ENCODE measurements around the gene RBMS1.

The RBMS1 gene

GRCh38 chr2:160294339-160294803 lies 199.2 kb downstream of the RBMS1 start:
- Mint-ChIP-seq H3K27ac (peak overlapping the region; percentile 64), H3K4me1 (ENCODE audit: low read depth) (peaks cover 74% of the 10 kb centered on the region), H3K4me3 (no peak overlapping the region), H3K9me3 (no peaks in the 10 kb centered on the region), H3K27me3 (no peaks in the 10 kb centered on the region), H3K36me3 (ENCODE audit: low read depth) (peaks cover 85% of the 10 kb centered on the region)
- intact Hi-C loops (cut with micrococcal nuclease) = no loop called here

DNA sequence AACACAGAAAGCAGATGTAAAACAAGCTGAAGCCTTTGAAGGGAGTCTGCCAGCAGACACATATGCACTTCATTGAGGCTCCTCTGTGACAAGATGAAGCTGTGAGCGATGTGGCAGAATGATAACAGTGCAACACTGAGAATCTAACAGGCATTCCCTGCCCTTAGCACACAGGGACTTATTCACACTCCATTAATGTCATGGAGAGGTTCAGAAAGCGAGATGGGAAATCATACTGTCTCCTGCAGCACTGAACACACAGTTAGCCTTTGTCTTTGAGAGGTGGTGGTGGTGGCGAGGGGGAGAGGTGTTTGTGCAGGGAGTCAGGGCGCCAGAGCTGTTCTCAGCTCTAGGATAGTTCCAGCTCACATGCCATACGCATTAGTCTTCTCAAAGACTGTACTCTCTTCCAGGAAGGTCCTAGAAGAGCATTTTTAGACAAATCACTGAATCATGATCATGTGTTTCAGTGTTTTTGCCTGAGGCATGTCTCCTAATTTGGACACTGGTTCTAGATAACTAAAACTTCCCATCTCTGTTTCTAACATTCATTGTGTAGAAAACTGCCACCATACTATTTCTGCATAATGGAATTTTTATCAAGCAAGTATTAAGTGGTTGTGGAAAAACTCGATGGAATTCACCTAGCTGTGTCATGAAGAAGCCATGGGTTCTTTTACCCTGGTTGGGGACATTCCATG lies 200.1 kb downstream of the RBMS1 start:
- Mint-ChIP-seq H3K27me3 (no peaks in the 10 kb centered on the region), H3K4me1 (ENCODE audit: low read depth) (peaks cover 70% of the 10 kb centered on the region), H3K36me3 (ENCODE audit: low read depth) (peaks cover 81% of the 10 kb centered on the region), H3K27ac (peak overlapping the region; percentile 64), H3K4me3 (no peak overlapping the region), H3K9me3 (no peaks in the 10 kb centered on the region)
- intact Hi-C loops (cut with micrococcal nuclease) = no loop called here

DNA sequence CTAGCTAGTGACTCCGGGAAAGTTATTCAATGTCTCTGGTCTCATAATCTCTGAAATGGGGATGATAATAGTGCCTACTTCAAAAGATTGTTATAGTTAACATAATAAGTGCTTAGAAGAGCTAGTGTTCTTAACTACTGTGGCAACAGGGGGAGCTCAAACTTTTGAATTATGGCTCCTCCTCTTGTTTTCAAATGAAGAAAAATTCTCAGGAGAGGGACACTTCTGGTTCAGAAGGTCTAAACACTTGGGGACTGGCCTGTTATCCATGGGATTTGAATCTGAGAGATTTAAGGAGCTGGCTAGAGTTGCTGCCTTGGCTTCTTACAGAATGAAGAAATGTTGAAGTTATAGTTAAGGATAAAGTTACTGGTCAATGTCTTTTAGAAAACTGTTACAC lies 201.4 kb downstream of the RBMS1 start:
- H3K4me3 Mint-ChIP-seq = no peak overlapping the region
- no peaks in the 10 kb centered on the region for H3K27me3 Mint-ChIP-seq
- H3K27ac Mint-ChIP-seq = peak overlapping the region; percentile 64
- H3K36me3 Mint-ChIP-seq (ENCODE audit: low read depth) = peaks cover 77% of the 10 kb centered on the region
- intact Hi-C loops (cut with micrococcal nuclease) = no loop called here
- peaks cover 57% of the 10 kb centered on the region for H3K4me1 Mint-ChIP-seq (ENCODE audit: low read depth)
- no peaks in the 10 kb centered on the region for H3K9me3 Mint-ChIP-seq

- Mint-ChIP-seq H3K27me3 (no peaks in the 10 kb centered on the region), H3K4me1 (ENCODE audit: low read depth) (peaks cover 57% of the 10 kb centered on the region), H3K4me3 (no peak overlapping the region), H3K27ac (peak overlapping the region; percentile 64), H3K9me3 (no peaks in the 10 kb centered on the region), H3K36me3 (ENCODE audit: low read depth) (peaks cover 77% of the 10 kb centered on the region)
- intact Hi-C loops (cut with micrococcal nuclease) = no loop called here
Measured at GRCh38 chr2:160291382-160291781, 202.2 kb downstream of the RBMS1 start.

DNA sequence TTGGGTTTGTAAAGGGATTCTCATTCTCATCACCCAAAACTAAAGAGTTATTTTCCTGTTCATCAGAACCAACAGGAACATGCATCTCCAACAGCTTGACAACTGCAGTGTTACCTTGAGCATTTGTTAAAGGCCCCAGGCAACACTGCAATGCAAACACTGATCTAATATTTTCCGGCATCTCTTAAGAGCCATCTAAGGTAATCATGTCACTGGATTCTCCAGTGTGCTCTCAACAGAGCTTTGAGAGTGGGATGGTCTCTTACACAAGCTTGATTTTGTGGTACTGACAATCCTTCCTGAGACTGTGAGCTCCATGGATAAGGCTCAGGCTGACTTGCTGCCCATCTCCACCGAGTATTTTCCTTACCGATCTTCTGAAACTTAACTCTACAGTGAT lies 203.0 kb downstream of the RBMS1 start:
- Mint-ChIP-seq H3K36me3 (ENCODE audit: low read depth) (peaks cover 76% of the 10 kb centered on the region), H3K9me3 (no peaks in the 10 kb centered on the region), H3K4me3 (no peak overlapping the region), H3K27me3 (no peaks in the 10 kb centered on the region), H3K27ac (peak overlapping the region; percentile 64), H3K4me1 (ENCODE audit: low read depth) (peaks cover 50% of the 10 kb centered on the region)
- intact Hi-C loops (cut with micrococcal nuclease) = no loop called here

- Mint-ChIP-seq H3K27me3 (no peaks in the 10 kb centered on the region), H3K9me3 (no peaks in the 10 kb centered on the region), H3K36me3 (ENCODE audit: low read depth) (peaks cover 75% of the 10 kb centered on the region), H3K27ac (peak overlapping the region; percentile 48), H3K4me1 (ENCODE audit: low read depth) (peaks cover 43% of the 10 kb centered on the region), H3K4me3 (no peak overlapping the region)
- intact Hi-C loops (cut with micrococcal nuclease) = no loop called here
Measured at GRCh38 chr2:160289831-160290230, 203.8 kb downstream of the RBMS1 start.

DNA sequence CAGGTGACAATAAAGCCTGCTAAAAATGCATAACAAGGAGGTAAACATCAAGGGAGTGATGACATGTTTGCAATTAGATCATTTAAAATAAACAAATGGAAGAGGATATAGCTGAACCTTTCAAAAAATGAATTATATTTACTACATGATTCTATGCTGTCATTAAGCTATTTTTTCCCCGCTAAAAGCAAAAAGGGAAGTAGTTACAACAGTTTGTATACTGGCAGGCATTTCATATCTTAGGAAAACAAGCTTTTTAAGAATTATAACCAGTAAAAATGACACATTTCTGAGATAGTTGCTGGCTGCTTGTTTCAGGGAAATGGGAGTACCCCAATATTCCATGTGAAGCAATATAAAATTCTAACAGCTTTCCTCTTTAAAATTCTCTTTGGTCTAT lies 204.5 kb downstream of the RBMS1 start:
- Mint-ChIP-seq H3K9me3 (no peaks in the 10 kb centered on the region), H3K36me3 (ENCODE audit: low read depth) (peaks cover 82% of the 10 kb centered on the region), H3K27me3 (no peaks in the 10 kb centered on the region), H3K4me1 (ENCODE audit: low read depth) (peaks cover 40% of the 10 kb centered on the region), H3K4me3 (no peak overlapping the region), H3K27ac (peak overlapping the region; percentile 48)
- intact Hi-C loops (cut with micrococcal nuclease) = no loop called here

GRCh38 chr2:160288324-160288723 lies 205.3 kb downstream of the RBMS1 start:
- peak overlapping the region; percentile 38 for H3K27ac Mint-ChIP-seq
- intact Hi-C loops (cut with micrococcal nuclease) = no loop called here

DNA sequence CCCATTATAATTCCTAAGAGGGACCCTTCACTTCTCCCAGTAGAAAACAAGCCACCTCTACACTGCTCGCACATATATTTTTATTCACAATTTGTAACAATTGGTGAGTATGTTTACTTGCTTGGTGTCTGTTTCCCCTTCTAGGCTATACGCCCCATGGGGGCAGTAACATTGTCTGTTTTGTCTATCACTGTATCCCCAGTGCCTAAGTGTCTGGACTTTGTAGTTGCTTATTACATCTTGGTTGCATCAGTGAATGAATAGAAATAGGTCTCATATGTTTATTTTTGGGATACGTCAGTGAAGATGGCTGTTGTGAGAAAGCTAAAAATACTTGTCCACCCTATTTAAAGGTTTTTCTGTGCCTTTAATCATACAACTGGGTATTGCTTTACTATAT lies 206.1 kb downstream of the RBMS1 start:
- H3K27me3 Mint-ChIP-seq = no peaks in the 10 kb centered on the region
- H3K4me1 Mint-ChIP-seq (ENCODE audit: low read depth) = peaks cover 37% of the 10 kb centered on the region
- no peaks in the 10 kb centered on the region for H3K9me3 Mint-ChIP-seq
- H3K36me3 Mint-ChIP-seq (ENCODE audit: low read depth) = peaks cover 83% of the 10 kb centered on the region
- H3K4me3 Mint-ChIP-seq = no peak overlapping the region
- H3K27ac Mint-ChIP-seq = no peak overlapping the region
- intact Hi-C loops (cut with micrococcal nuclease) = no loop called here

More at GRCh38 chr2:160288324-160288723, 205.3 kb downstream of the RBMS1 start:
- H3K27me3 Mint-ChIP-seq = no peaks in the 10 kb centered on the region
- H3K9me3 Mint-ChIP-seq = no peaks in the 10 kb centered on the region
- no peak overlapping the region for H3K4me3 Mint-ChIP-seq
- H3K4me1 Mint-ChIP-seq (ENCODE audit: low read depth) = peaks cover 39% of the 10 kb centered on the region
- H3K36me3 Mint-ChIP-seq (ENCODE audit: low read depth) = peaks cover 83% of the 10 kb centered on the region

DNA sequence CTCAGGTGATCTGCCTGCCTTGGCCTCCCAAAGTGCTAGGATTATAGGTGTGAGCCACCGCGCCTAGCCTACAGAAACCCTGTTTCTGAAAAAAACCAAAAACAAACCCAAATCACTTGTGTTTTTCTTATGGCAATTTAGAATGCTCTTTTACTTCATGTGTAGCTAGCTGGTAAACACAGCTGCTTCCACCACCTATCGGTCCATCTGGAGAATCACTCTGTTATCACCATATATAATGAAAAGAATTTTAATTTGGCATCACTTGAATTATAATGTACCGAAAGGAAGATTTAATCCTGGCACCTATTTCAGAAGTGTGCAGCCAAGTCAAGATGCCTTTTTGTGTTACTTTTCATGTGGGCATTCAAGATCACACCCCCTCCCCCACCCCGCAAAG lies 207.1 kb downstream of the RBMS1 start:
- no peak overlapping the region for H3K4me3 Mint-ChIP-seq
- H3K27ac Mint-ChIP-seq = no peak overlapping the region
- H3K27me3 Mint-ChIP-seq = no peaks in the 10 kb centered on the region
- intact Hi-C loops (cut with micrococcal nuclease) = no loop called here
- H3K36me3 Mint-ChIP-seq (ENCODE audit: low read depth) = peaks cover 83% of the 10 kb centered on the region
- H3K4me1 Mint-ChIP-seq (ENCODE audit: low read depth) = peaks cover 32% of the 10 kb centered on the region
- H3K9me3 Mint-ChIP-seq = no peaks in the 10 kb centered on the region

DNA sequence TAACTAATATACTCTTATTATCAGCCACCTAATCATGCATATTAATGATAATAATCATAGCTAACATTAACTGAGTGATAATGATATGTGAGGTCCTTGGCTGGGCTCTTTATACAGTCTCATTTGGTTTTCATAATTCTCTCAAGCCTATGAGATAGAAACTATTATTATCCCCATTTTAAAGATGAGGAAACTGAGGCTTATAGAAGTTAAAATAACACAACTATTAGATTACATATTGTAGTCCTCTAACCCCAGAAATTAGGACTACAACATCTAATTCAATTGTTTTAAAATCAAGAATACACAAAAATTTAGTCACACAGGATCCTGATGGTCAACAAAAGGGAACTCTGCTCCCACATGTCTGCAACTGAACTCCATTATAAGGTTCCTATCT lies 209.9 kb downstream of the RBMS1 start:
- Mint-ChIP-seq H3K36me3 (ENCODE audit: low read depth) (peaks cover 84% of the 10 kb centered on the region), H3K27ac (no peak overlapping the region), H3K9me3 (no peaks in the 10 kb centered on the region), H3K27me3 (no peaks in the 10 kb centered on the region), H3K4me3 (no peak overlapping the region), H3K4me1 (ENCODE audit: low read depth) (peaks cover 8% of the 10 kb centered on the region)
- intact Hi-C loops (cut with micrococcal nuclease) = no loop called here

DNA sequence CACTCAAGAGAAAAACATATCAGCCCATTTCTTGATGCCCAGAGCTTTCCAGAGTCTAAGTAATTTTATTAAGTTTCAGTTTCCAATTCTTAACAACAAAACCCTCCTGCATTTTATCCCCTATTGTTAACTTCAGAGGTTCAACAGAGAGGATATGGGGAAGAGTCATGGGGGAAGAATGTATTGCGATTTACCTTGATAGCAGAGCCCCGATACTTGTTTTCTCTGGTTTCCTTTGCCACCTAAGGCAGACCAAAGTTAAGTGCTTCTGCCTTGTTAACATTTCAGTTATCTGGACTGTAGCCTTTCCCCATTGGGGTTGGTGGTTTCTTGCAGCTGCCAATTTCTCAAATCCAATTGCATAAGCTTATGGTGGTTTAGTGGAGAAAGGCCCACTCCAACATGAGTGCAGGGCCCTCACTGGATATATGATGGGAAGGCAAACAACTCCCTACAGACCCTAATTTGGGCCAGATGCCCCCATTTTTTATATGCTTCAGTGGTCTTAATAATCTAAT lies 211.5 kb downstream of the RBMS1 start:
- Mint-ChIP-seq H3K27me3 (no peaks in the 10 kb centered on the region), H3K9me3 (no peaks in the 10 kb centered on the region), H3K36me3 (ENCODE audit: low read depth) (peaks cover 87% of the 10 kb centered on the region), H3K27ac (no peak overlapping the region), H3K4me1 (ENCODE audit: low read depth) (peaks cover 13% of the 10 kb centered on the region), H3K4me3 (no peak overlapping the region)
- intact Hi-C loops (cut with micrococcal nuclease) = no loop called here

DNA sequence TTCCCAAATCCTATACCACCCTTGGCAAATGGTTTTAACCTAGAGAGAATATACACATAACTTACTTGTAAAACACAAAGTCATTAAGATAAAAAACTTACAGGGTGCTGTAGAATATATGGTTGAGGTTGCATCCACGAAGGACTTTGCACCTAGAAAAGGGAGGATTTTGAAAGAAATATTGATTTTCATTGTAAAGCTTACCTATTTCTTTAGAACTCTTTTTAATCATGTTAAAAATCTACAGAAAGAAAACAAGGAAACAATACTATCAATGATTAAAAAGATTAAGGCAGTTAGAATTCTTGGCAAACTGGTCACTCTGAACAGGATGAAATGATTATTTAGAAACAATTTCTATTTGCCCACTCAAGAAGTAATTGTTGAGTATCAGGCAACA lies 212.4 kb downstream of the RBMS1 start:
- no peaks in the 10 kb centered on the region for H3K27me3 Mint-ChIP-seq
- H3K4me1 Mint-ChIP-seq (ENCODE audit: low read depth) = peaks cover 13% of the 10 kb centered on the region

GRCh38 chr2:160279813-160280465 lies 213.7 kb downstream of the RBMS1 start:
- H3K9me3 Mint-ChIP-seq = no peaks in the 10 kb centered on the region
- H3K27ac Mint-ChIP-seq = no peak overlapping the region
- no peaks in the 10 kb centered on the region for H3K27me3 Mint-ChIP-seq
- intact Hi-C loops (cut with micrococcal nuclease) = no loop called here
- H3K36me3 Mint-ChIP-seq (ENCODE audit: low read depth) = peaks cover 89% of the 10 kb centered on the region
- H3K4me3 Mint-ChIP-seq = no peak overlapping the region
- peaks cover 13% of the 10 kb centered on the region for H3K4me1 Mint-ChIP-seq (ENCODE audit: low read depth)

More for the DNA sequence above, 212.4 kb downstream of the RBMS1 start:
- H3K36me3 Mint-ChIP-seq (ENCODE audit: low read depth) = peaks cover 87% of the 10 kb centered on the region
- no peak overlapping the region for H3K4me3 Mint-ChIP-seq
- intact Hi-C loops (cut with micrococcal nuclease) = no loop called here
- H3K27ac Mint-ChIP-seq = no peak overlapping the region
- H3K9me3 Mint-ChIP-seq = no peaks in the 10 kb centered on the region
